Measurements from ENCODE around the gene LLGL1.

Gene LLGL1

GRCh38 chr17:18197535-18198194, 27.8 kb upstream of the LLGL1 start:
- H3K9me2 ChIP-seq (replicated peaks; ENCODE audit: low read depth, low read length): no peaks in the 10 kb centered on the region
- H3F3A ChIP-seq (ENCODE audit: low read depth): no peaks in the 10 kb centered on the region
- H3K4me2 ChIP-seq (ENCODE audit: low read depth, low read length, poor library complexity, severe bottlenecking): no peak overlapping the region
- H3K27me3 ChIP-seq (ENCODE audit: insufficient read depth, low read length, poor library complexity, severe bottlenecking): no peaks in the 10 kb centered on the region
- H4K20me1 ChIP-seq (ENCODE audit: insufficient read depth, low read length, poor library complexity, severe bottlenecking): peaks cover 76% of the 10 kb centered on the region
- no peak overlapping the region for H2AFZ ChIP-seq (ENCODE audit: low read length)
- no peak overlapping the region for H3K9ac ChIP-seq (ENCODE audit: low read depth, low read length, poor library complexity, severe bottlenecking)
- H3K9me3 ChIP-seq (ENCODE audit: insufficient read depth, low read depth, low read length): no peaks in the 10 kb centered on the region
- H3K4me3 ChIP-seq (ENCODE audit: low read length, poor library complexity, severe bottlenecking): no peak overlapping the region
- TF ChIP-seq EZH2phosphoT487 (IDR thresholded peaks at IDR 0.05; ENCODE audit: borderline replicate concordance): no peak
- peaks cover 10% of the 10 kb centered on the region for H3K4me1 ChIP-seq (ENCODE audit: insufficient read depth, low read length, poor library complexity, severe bottlenecking)
- peaks cover 84% of the 10 kb centered on the region; the same call in 1 of the 2 replicates for H3K36me3 ChIP-seq (ENCODE audit: insufficient read depth, low read length)
- H3K79me2 ChIP-seq (ENCODE audit: insufficient read depth, low read length): peaks cover 95% of the 10 kb centered on the region

- Histone ChIP-seq H3K36me3 (ENCODE audit: insufficient read depth, low read length) (peaks cover 89% of the 10 kb centered on the region; the same call in 1 of the 2 replicates), H2AFZ (ENCODE audit: low read length) (no peak overlapping the region), H3K79me2 (ENCODE audit: insufficient read depth, low read length) (peaks cover 93% of the 10 kb centered on the region)
Measured at GRCh38 chr17:18198530-18198929, 26.9 kb upstream of the LLGL1 start.

GRCh38 chr17:18201108-18201507, 24.3 kb upstream of the LLGL1 start:
- Histone ChIP-seq H3K36me3 (ENCODE audit: insufficient read depth, low read length) (peaks cover 93% of the 10 kb centered on the region; the same call in 1 of the 2 replicates), H3K79me2 (ENCODE audit: insufficient read depth, low read length) (peaks cover 92% of the 10 kb centered on the region), H3K9me2 (replicated peaks; ENCODE audit: low read depth, low read length) (no peaks in the 10 kb centered on the region), H3K4me1 (ENCODE audit: insufficient read depth, low read length, poor library complexity, severe bottlenecking) (peaks cover 7% of the 10 kb centered on the region), H3K4me2 (ENCODE audit: low read depth, low read length, poor library complexity, severe bottlenecking) (no peak overlapping the region), H2AFZ (ENCODE audit: low read length) (no peak overlapping the region), H3K9ac (ENCODE audit: low read depth, low read length, poor library complexity, severe bottlenecking) (no peak overlapping the region), H3F3A (ENCODE audit: low read depth) (no peaks in the 10 kb centered on the region), H4K20me1 (ENCODE audit: insufficient read depth, low read length, poor library complexity, severe bottlenecking) (peaks cover 72% of the 10 kb centered on the region), H3K4me3 (ENCODE audit: low read length, poor library complexity, severe bottlenecking) (no peak overlapping the region), H3K9me3 (ENCODE audit: insufficient read depth, low read depth, low read length) (no peaks in the 10 kb centered on the region), H3K27me3 (ENCODE audit: insufficient read depth, low read length, poor library complexity, severe bottlenecking) (no peaks in the 10 kb centered on the region)
- no peak for TF ChIP-seq EZH2phosphoT487 (IDR thresholded peaks at IDR 0.05; ENCODE audit: borderline replicate concordance)
- TF ChIP-seq CTCF (conservative IDR thresholded peaks at IDR 0.05; ENCODE audit: low read length): no peak

More at GRCh38 chr17:18198530-18198929, 26.9 kb upstream of the LLGL1 start:
- peaks cover 73% of the 10 kb centered on the region for H4K20me1 ChIP-seq (ENCODE audit: insufficient read depth, low read length, poor library complexity, severe bottlenecking)
- H3K4me2 ChIP-seq (ENCODE audit: low read depth, low read length, poor library complexity, severe bottlenecking): no peak overlapping the region
- TF ChIP-seq EZH2phosphoT487 (IDR thresholded peaks at IDR 0.05; ENCODE audit: borderline replicate concordance) (no peak), CTCF (conservative IDR thresholded peaks at IDR 0.05; ENCODE audit: low read length) (no peak)
- H3K27me3 ChIP-seq (ENCODE audit: insufficient read depth, low read length, poor library complexity, severe bottlenecking): no peaks in the 10 kb centered on the region
- no peaks in the 10 kb centered on the region for H3F3A ChIP-seq (ENCODE audit: low read depth)
- peaks cover 10% of the 10 kb centered on the region for H3K4me1 ChIP-seq (ENCODE audit: insufficient read depth, low read length, poor library complexity, severe bottlenecking)
- no peaks in the 10 kb centered on the region for H3K9me2 ChIP-seq (replicated peaks; ENCODE audit: low read depth, low read length)
- no peak overlapping the region for H3K4me3 ChIP-seq (ENCODE audit: low read length, poor library complexity, severe bottlenecking)
- H3K9me3 ChIP-seq (ENCODE audit: insufficient read depth, low read depth, low read length): no peaks in the 10 kb centered on the region
- H3K9ac ChIP-seq (ENCODE audit: low read depth, low read length, poor library complexity, severe bottlenecking): no peak overlapping the region

- Histone ChIP-seq H3K79me2 (ENCODE audit: insufficient read depth, low read length) (peaks cover 72% of the 10 kb centered on the region), H3K36me3 (ENCODE audit: insufficient read depth, low read length) (peaks cover 93% of the 10 kb centered on the region; the same call in 1 of the 2 replicates), H3F3A (ENCODE audit: low read depth) (no peaks in the 10 kb centered on the region)
Measured at GRCh38 chr17:18203308-18203707, 22.1 kb upstream of the LLGL1 start.

More at GRCh38 chr17:18203308-18203707, 22.1 kb upstream of the LLGL1 start:
- H3K9ac ChIP-seq (ENCODE audit: low read depth, low read length, poor library complexity, severe bottlenecking): no peak overlapping the region
- TF ChIP-seq CTCF (conservative IDR thresholded peaks at IDR 0.05; ENCODE audit: low read length) (no peak), EZH2phosphoT487 (IDR thresholded peaks at IDR 0.05; ENCODE audit: borderline replicate concordance) (no peak)
- H3K4me3 ChIP-seq (ENCODE audit: low read length, poor library complexity, severe bottlenecking): no peak overlapping the region
- no peak overlapping the region for H2AFZ ChIP-seq (ENCODE audit: low read length)
- H3K9me2 ChIP-seq (replicated peaks; ENCODE audit: low read depth, low read length): no peaks in the 10 kb centered on the region
- no peaks in the 10 kb centered on the region for H3K9me3 ChIP-seq (ENCODE audit: insufficient read depth, low read depth, low read length)
- peaks cover 7% of the 10 kb centered on the region for H3K4me1 ChIP-seq (ENCODE audit: insufficient read depth, low read length, poor library complexity, severe bottlenecking)
- no peaks in the 10 kb centered on the region for H3K27me3 ChIP-seq (ENCODE audit: insufficient read depth, low read length, poor library complexity, severe bottlenecking)
- peaks cover 58% of the 10 kb centered on the region for H4K20me1 ChIP-seq (ENCODE audit: insufficient read depth, low read length, poor library complexity, severe bottlenecking)
- no peak overlapping the region for H3K4me2 ChIP-seq (ENCODE audit: low read depth, low read length, poor library complexity, severe bottlenecking)

All from Loucy (cell line).